Measurements from ENCODE around the gene LRCH1. TPM values are rescaled to one million over a fixed set of nuclear protein-coding genes. Genes with fewer than 3 reads are reported as not detected.

LRCH1 gene
- total RNA-seq, 2 experiments from 2014 or later, result 15.5 to 17.1 TPM

GRCh38 chr13:46642254-46642653 lies 89.3 kb downstream of the LRCH1 start:
- ATAC-seq (no peak), DNase-seq (no peak)
- Mint-ChIP-seq H3K27ac (no peak overlapping the region), H3K9me3 (no peaks in the 10 kb centered on the region), H3K27me3 (no peaks in the 10 kb centered on the region), H3K36me3 (ENCODE audit: low read depth) (no peaks in the 10 kb centered on the region), H3K4me3 (no peak overlapping the region), H3K4me1 (ENCODE audit: low read depth) (peaks cover 39% of the 10 kb centered on the region)
- ChIA-PET CTCF (interaction anchor here (1.2 to 2.6 kb wide), 2 partner anchors 19 to 90 kb away, joined by 3 to 12 read pairs; no protein-coding TSS in a partner anchor), POLR2A (interaction anchor here (1.3 kb wide), 1 partner anchor 28 kb away, joined by 4 read pairs; no protein-coding TSS in a partner anchor)
- intact Hi-C loops (cut with micrococcal nuclease), result no loop called here
- TF ChIP-seq CTCF (IDR thresholded peaks at IDR 0.05), result no peak

GRCh38 chr13:46643165-46643777 lies 90.3 kb downstream of the LRCH1 start:
- CTCF ChIA-PET, result interaction anchor here (1.0 to 2.6 kb wide), 3 partner anchors 9 to 91 kb away, joined by 3 to 12 read pairs (median 3); no protein-coding TSS in a partner anchor
- no peaks in the 10 kb centered on the region for H3K9me3 Mint-ChIP-seq
- H3K4me1 Mint-ChIP-seq (ENCODE audit: low read depth), result peaks cover 47% of the 10 kb centered on the region
- no peaks in the 10 kb centered on the region for H3K36me3 Mint-ChIP-seq (ENCODE audit: low read depth)
- no peaks in the 10 kb centered on the region for H3K27me3 Mint-ChIP-seq
- no peak overlapping the region for H3K27ac Mint-ChIP-seq
- intact Hi-C loops (cut with micrococcal nuclease), result no loop called here
- no peak overlapping the region for H3K4me3 Mint-ChIP-seq
- TF ChIP-seq CTCF (IDR thresholded peaks at IDR 0.05), result no peak
- ATAC-seq, result no peak
- DNase-seq, result no peak
- POLR2A ChIA-PET, result no interaction called here

- POLR2A ChIA-PET, result no interaction called here
- Mint-ChIP-seq H3K27ac (no peak overlapping the region), H3K27me3 (no peaks in the 10 kb centered on the region), H3K9me3 (no peaks in the 10 kb centered on the region), H3K4me1 (ENCODE audit: low read depth) (peaks cover 46% of the 10 kb centered on the region), H3K4me3 (no peak overlapping the region), H3K36me3 (ENCODE audit: low read depth) (no peaks in the 10 kb centered on the region)
- DNase-seq (no peak), ATAC-seq (no peak)
- CTCF ChIA-PET, result interaction anchor here (1.5 kb wide), 1 partner anchor 94 kb away, joined by 4 read pairs; no protein-coding TSS in a partner anchor
- intact Hi-C loops (cut with micrococcal nuclease), result loop anchor here (5.0 kb wide), 1 partner anchor 38 kb away; no protein-coding TSS in a partner anchor
- TF ChIP-seq CTCF (IDR thresholded peaks at IDR 0.05), result no peak
Measured at GRCh38 chr13:46644816-46645215, 91.8 kb downstream of the LRCH1 start.

- ChIA-PET CTCF (interaction anchor here (1.1 kb wide), 1 partner anchor 96 kb away, joined by 3 read pairs; no protein-coding TSS in a partner anchor), POLR2A (interaction anchor here (0.8 kb wide), 1 partner anchor 16 kb away, joined by 3 read pairs; no protein-coding TSS in a partner anchor)
- DNase-seq (no peak), ATAC-seq (peak; percentile 41)
- intact Hi-C loops (cut with micrococcal nuclease), result loop anchor here (5.0 kb wide), 1 partner anchor 40 kb away; no protein-coding TSS in a partner anchor
- peaks cover 10% of the 10 kb centered on the region for H3K36me3 Mint-ChIP-seq (ENCODE audit: low read depth)
- no peak overlapping the region for H3K4me3 Mint-ChIP-seq
- no peaks in the 10 kb centered on the region for H3K27me3 Mint-ChIP-seq
- H3K27ac Mint-ChIP-seq, result no peak overlapping the region
- no peaks in the 10 kb centered on the region for H3K9me3 Mint-ChIP-seq
- TF ChIP-seq CTCF (IDR thresholded peaks at IDR 0.05), result no peak
- peaks cover 51% of the 10 kb centered on the region for H3K4me1 Mint-ChIP-seq (ENCODE audit: low read depth)
Measured at GRCh38 chr13:46647512-46648065, 94.6 kb downstream of the LRCH1 start.

GRCh38 chr13:46648166-46648607 lies 95.2 kb downstream of the LRCH1 start:
- Mint-ChIP-seq H3K9me3 (no peaks in the 10 kb centered on the region), H3K4me1 (ENCODE audit: low read depth) (peaks cover 48% of the 10 kb centered on the region), H3K36me3 (ENCODE audit: low read depth) (peaks cover 12% of the 10 kb centered on the region), H3K27me3 (no peaks in the 10 kb centered on the region), H3K27ac (no peak overlapping the region), H3K4me3 (no peak overlapping the region)
- DNase-seq (peak; percentile 39), ATAC-seq (peak; percentile 45)
- CTCF ChIA-PET, result no interaction called here
- TF ChIP-seq CTCF (IDR thresholded peaks at IDR 0.05), result no peak
- POLR2A ChIA-PET, result no interaction called here
- intact Hi-C loops (cut with micrococcal nuclease), result loop anchor here (5.0 kb wide), 1 partner anchor 41 kb away; no protein-coding TSS in a partner anchor

All from activated CD8-positive, alpha-beta T cell treated with anti-CD3 and anti-CD28 coated beads for 36 hours (primary cell).